COLO668 (cell line): Measurements from ENCODE around the gene NRXN3.
A peak's percentile ranks its signal among the peaks of the same experiment; 100 is the strongest.

Experiments
- DNase-seq: peaks from one replicate; lab custom pipeline; 2025; ENCODE audit not compliant: unreplicated experiment; lab: John Stamatoyannopoulos, UW

NRXN3 gene

DNA sequence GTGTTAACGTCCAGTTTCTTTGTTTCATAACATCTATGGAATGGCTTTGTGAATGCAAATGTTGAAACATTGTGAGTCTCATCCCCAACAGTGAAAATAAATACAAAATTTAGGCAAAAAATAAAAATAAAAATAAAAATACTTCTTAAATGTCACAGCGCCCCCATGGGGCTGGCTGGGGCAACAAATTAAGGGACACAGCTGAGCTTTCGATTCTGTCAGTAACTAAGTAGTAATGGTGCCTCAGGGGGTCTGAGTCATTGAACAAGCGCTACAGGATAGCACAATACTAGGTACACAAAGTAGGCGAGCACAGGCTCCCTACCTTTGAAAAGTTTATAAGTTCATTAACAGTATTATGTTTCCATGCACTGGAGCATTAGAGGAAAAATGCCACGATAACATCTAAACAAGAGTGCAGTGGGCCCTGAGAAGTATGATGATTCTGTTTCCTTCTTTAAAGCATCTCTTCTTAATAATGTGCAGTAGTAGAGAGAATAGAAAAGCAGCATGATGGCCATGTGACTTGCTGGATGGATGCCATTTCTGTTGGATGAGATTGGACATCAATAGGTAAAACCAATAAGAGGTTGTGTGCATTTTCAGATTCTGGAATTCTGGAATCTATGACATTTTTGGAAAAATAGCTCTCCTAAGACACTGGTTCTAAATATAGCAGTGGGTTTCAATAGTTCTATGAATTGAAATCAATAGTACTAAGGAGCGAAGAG is 1374.0 kb downstream of the NRXN3 start:
- DNase-seq, result peak; percentile 18

DNA sequence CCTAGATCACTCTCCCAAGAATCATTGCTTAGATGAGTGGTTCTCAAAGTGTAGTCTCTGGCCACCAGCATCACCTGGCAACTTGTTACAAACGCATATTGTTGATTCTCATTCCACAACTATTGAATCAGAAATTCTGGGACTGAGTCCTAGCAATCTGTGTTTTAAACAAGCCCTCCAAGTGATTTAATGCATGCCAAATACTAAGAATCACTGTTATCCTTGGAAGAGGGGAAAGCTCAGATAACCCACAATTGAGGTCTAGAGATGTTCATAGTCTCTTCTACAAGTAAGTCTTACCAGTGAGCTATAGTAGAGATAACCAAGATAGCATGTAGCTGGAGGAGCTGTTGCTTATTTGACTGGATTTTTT is 1374.5 kb downstream of the NRXN3 start:
- DNase-seq, result no peak

DNA sequence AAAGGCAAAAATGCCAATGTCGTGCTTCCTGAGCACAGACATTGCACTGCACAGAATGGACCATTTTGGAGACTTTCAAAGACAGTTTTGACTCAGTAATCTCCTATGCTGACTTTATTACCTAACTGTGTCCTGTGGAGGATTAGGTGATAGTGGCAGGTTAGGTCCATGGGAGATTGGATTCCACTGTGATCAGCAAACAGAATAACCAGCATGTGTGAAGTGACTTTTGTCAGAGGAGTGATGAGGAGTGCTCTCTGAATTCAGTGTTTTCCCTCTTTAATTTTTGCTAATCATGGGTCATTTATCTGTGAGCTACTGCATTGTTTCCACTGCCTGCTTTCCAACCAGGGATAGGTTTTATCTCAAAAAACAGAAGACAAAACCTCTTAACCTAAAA is 1378.7 kb downstream of the NRXN3 start:
- DNase-seq, result no peak

DNA sequence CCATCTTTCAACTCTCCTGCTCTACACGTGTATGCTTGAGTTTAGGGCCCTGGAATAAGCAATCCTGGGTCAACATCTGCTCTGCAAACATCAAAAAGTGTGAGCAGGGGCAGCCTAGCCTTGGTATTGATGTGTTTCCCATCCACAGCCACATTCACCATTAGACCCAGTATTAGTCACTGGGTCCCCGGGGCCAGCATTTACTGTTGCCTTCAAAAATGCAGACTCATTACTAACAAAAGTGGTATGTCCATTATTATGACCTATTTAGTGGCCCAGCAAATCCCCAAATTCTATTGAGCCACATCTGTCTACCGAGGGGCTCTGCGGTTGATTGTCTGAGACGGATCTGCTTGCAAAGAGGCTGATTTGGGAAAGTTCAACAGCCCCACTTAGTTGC is 1379.3 kb downstream of the NRXN3 start:
- DNase-seq, result no peak

DNA sequence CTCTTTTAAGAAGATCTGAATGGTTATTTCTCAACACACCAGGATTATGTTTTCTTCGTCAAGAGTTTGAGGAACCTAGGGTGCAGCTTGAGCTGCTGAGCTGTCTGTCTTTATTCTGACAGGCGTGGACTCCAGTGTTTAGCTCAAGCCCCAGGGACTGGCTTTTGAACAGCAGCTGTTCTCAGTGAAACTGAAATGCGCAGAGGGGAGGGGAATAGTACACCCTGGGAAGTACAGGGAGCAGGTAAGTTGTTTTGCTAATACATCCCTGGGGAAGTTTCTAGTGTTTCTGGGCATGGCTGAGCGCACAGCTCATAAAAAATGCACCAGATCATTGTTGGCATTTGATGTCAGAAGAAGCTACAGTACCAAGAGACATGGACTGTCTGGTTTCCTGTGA is 1381.3 kb downstream of the NRXN3 start:
- DNase-seq, result peak; percentile 22

DNA sequence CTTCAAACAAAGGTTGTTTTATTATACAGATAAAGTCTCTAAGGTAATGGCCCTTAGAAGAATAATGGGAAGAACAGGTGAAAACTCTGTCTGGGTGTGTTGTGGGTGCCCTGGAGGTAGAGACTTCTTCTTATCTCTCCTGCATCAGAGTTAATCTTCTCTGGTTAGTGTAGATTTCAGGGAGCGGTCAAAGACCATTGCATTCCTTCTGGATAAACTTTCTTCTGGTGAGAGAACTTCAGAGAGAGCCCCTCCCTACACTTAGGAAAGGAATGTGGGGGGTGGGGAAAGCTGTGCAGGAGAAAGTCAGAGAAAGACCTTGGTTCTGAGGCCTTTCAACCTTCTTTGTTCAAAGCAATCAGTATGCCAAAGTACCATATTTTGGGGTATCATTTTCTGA is 1382.6 kb downstream of the NRXN3 start:
- DNase-seq, result no peak

DNA sequence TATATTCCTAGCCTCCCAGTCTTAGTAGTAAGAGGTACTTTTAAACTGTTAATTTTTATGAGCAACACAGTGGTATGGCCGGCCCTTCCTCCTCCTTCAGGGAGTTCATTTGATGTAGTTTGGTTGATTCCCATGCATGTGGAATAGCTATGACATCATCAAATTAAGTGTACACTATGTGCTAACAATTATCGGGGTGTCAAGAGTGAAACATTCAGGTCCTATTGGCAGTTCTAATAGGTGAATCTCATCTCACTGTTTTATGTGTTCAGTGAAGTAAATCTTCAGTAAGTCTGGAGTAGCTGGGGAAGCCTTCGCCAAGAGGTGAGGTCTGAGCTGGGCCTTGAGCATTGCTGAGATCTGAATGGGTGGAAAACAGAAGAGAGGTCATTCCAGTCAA is 1384.6 kb downstream of the NRXN3 start:
- DNase-seq, result no peak

DNA sequence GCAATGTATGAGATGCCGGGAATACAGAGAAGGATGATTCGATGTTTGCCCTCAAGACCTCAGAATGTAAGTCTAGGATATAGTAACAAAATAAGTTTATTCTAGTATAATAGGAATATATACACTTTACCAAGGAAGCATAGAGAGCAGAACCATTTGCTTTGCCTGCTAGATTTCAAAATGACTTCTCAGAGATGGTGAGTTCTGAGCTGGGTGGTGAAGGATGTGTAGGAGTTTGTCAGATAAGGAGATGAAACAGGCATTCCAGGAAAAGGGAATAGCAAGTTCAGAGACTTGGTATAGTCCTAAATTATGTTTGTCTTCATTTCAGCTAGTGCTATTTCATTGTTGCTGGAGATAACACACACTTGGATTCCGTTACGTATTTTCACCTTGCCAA is 1385.3 kb downstream of the NRXN3 start:
- DNase-seq, result no peak

DNA sequence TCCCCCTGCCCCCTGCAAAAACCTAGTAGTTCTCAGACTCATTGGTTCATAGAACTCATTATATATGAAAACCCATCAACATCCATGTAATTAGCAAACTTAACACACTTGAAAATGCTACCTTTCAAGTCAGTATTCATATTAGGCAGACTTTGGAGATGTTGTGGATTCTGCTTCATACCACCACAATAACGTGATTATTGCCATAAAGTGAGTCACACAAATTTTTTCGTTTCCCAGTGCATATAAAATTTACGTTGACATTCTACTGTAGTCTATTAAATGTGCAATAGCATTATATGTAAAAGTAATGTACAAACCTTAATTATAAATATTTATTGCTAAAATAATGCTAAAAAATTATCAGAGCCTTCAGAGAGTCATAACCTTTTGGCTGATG is 1387.1 kb downstream of the NRXN3 start:
- no peak for DNase-seq

DNA sequence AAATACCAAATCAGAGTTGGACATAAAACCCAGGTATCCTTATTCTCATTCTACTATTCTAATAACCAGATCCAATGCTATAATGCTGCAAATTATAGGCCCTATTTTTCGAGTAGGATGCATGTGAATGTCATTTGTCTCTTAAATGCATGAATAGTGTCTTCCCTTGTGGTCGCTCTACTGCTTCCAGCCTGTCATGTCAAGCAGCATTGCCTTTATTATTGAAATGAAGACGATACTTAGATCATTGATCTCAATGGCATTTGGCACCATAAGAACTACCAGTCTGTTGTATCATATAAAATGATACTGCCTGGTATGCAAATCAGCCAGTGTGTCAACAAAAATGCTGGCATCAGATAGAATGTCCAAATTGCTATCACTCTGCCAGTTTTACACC is 1392.0 kb downstream of the NRXN3 start:
- no peak for DNase-seq

DNA sequence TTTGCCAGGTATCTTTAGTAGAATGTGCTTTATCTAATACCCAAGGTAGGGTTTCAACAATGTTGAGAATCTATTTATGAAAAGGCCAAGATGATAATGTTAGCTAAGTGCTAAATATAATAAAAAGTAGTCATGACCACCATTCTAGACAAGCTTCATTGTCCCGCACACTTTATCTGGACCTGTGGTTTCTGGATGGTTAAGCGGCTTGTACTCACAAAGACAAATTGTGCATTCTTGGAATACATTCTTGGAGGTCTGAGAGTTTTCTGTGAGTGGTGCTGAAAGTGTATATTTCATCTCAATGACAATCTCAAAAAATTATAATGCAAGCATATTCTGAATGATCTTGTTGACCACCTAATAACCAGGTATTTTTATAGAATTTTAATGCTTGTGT is 1394.2 kb downstream of the NRXN3 start:
- DNase-seq, result no peak

DNA sequence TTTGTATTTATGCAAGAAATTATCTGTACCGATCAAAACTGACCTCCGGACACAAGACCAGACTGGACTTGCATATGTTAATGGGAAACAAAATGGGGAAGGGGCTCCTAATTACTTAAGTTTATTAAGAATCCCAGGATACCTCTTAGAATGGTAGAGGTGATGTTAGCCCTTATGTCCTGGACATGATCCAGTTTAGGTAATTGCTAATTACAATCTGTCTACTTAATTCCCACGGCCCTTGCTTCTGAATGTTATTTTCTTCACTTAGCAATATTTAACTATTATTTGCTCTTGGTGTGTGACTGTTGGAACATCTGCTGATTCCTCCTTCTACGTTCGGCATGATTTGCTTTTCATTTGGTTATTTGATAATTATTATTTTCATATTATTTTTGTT is 1397.1 kb downstream of the NRXN3 start:
- no peak for DNase-seq

DNA sequence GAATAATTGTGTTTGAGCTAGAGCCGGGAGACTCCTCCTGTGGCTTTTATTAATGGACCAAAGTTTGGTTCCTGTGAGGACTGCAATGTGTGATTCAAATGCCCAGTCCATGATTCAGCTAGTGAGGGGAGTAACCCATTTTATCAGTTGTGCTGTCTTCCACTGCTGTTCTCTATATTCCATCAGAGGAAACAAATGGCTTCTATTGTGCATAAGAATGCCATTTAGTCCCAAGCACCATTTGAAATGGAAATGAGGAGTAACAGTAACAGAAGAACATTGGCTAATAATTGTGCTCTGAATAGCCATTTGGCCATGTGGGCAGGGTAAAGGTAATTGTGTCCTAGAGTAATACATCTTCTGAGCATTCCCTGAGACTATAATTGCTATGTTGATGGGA is 1398.4 kb downstream of the NRXN3 start:
- DNase-seq, result no peak

DNA sequence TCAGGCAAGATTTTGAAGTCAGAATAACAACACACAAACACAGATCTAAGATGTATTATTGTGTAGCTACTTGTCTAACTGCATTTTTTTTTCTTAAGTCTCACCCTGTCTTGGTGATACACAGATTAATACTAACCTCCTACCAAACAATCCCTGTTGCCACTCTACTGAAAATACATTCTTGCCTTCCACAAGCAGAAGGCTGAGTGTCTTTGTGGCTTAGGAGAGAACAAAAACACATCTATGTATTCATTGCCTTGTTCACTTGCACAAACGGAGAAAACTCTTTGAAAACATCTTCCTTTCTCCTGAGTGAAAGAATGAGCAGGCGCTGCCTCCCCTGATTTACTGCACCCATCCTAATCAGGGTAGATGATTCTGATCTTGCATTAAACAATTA is 1398.9 kb downstream of the NRXN3 start:
- DNase-seq, result no peak

DNA sequence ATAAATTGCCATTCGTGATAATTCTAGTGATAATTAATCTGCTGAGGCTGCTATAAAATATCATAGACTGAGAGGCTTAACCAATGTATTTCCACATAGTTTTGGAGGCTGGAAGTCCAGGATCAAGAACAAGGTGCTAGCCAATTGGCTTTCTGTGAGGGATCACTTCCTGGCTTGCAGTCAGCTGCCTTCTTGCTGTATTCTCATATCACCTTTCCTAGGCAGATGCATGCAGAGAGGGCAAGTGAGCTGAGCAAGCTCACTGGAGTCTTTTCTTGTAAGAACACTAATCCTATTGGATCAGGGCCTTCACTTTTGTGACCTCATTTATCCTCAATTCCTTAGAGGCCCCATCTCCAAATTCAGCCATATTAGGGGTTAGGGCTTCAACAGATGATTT is 1400.5 kb downstream of the NRXN3 start:
- DNase-seq, result no peak

DNA sequence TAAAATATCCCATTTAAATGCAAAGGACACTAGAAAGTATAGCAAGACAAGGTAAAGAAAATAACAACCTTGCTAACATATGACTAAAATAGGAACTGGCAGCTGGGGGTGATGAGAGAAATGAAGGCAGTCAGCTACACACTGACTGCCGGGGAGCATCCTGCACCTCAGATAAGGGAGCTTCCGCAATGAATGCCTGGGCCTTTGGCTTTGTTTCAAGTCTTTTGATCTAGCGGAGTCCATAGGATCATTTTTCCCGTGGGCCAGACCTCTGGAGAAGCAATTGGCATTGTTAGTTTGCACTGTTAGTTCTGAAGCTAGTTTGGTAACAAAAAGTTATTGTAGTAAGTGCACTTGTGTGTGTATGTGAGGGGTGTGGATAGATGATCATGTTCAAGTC is 1401.2 kb downstream of the NRXN3 start:
- no peak for DNase-seq

DNA sequence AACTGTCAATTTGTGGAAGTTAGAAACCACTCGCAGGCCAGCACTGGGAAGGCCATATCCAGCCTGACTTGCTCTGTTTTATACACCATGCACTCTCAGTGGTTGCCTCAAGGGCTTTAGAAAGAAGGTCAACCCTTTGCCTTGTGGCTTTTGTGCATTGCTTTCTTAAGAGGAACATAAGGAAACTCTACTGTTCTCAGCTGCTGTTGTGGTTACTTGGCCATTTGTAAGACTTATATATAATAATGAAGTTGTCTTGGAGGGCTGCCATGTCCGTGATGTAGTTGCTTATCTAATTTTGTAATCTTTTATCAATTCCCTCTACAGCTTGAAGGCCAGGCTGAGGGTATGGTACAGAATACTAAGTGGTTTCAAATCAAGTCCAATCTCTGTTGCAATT is 1403.3 kb downstream of the NRXN3 start:
- no peak for DNase-seq

DNA sequence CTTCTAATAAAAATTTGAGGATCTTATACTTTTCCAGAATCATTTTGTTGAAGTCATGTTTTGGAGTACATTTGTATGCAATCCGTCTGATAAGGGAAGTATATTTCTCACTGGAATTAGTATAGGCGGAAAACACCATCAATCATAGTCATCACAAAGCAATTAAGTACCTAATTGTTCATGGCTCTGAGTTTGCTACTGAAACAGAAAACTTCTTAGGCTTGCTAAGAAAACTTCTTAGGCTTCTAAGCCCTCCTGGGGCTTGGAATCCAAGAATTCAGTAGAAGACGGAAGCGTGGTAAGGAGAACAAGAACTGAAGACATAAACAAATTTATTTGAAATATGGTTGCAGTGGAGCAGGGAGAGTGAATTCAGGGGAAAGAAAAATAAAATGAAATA is 1404.9 kb downstream of the NRXN3 start:
- no peak for DNase-seq

DNA sequence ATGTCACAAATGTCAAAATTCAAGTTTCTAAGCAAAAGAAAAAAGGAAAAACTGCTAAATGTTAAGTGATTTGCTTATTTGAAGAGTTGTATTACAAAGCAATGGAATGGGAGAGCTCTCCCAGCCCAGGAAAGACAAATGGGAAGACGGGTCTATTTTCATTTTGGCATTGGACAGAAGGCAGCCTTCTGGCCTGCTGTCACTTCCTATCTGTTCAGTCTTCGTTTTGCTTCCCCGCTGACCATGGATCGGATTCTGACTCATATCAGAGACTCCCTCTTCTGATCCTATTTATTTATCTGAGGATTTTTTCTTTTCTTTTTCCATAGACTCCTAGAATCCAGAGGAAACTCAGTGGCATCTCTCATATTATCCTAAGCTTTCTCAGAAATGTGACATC is 1406.3 kb downstream of the NRXN3 start:
- DNase-seq, result no peak

DNA sequence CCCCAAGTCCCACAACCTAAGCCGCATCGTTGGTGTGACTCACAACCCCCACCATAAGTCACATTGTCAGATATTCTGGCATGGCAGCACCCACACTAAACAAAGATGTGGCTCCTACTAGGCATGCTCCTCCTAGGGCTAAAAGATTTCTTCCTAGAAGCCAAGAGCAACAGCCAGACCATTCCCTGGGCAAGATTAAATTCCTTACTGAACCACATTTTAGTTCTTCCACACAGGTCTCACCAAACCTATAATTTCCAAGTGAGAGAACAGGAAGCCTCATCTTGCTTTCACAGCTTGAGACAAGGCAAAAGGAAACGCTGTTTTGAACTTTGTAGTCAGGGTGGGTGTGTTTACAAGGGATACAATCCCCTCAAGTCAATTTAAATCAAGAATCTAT is 1408.3 kb downstream of the NRXN3 start:
- no peak for DNase-seq

DNA sequence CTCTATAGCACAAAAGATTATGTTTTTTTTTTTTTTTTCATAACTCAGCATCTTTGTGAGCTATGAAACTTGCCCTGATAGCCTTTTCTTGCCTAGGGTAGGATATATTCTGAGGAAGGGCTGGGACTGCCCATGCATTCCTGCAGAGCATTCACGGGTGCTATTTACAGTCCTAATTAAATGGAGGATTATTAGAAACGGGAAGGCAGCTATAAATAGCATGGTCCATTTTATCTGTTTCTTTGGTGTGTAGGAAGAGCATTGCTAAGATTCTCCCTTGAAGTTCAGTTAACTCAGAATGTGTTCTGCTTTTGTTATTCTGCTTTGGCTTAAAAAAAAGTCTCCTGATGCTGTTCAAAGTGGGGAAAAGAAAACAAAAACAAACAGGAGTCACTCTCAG is 1410.2 kb downstream of the NRXN3 start:
- no peak for DNase-seq

DNA sequence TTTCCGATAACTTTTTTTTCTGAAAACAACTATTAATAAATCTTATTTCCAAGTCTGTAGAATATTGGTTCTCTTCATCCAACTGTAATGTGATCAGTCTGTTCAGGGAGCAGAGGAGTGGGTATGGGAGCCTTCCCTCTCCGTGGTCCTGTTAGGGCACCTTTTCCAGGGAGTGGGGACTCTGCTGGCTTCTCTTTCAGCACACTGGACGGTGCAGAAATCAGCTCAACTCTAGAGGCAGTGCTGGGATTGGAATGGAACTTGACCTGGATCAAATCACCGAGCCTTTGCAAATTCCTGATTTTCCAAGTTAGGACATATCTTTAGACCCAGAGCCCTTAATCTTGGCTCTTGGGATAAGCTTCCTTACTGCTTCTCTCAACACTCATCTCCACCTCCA is 1410.7 kb downstream of the NRXN3 start:
- DNase-seq, result no peak

DNA sequence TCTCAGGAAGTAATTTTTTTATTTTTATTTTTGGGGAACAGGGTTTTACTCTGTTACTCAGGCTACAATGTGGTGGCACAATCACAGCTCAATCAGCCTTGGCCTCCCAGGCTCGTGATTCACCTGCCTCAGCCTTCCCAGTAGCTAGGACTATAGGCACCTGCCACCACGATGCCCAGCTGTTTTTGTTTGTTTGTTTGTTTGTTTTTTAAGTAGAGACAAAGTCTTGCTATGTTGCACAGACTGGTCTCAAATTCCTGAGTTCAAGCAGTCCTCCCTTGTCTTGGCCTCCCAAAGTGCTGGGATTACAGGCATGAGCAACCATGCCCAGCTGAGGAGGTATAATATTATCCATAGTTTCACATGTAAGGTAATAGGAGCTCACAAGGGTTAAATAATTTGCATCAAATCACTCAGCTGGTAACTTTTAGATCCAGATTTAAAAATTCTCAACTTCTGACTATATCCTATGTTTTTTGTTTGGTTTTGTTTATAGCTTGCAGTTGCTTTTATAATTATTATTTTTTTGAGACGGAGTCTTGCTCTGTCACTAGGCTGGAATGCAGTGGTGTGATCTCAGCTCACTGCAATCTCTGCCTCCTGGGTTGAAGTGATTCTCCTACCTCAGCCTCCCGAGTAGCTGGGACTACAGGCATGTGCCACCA is 1411.9 kb downstream of the NRXN3 start:
- DNase-seq, result no peak
